GM18505 (cell line): Measurements from ENCODE around the gene MACROD2.
"Not testable (repeated sequence)": the region's sequence is repeated elsewhere in the genome, so short reads cannot be mapped to it uniquely, and the experiment has no call there.

Experiments used
- ATAC-seq: cut with Tn5 transposase; IDR thresholded peaks from one replicate; pipeline ENCODE4 v1.9.1; 2021; ENCODE audit not compliant: unreplicated experiment
- POLR2A ChIP-seq: IDR thresholded peaks from 4 replicates; pipeline ENCODE4 v1.6.1; 2011; ENCODE audit warnings: borderline replicate concordance; ENCODE audit not compliant: insufficient read depth, insufficient read length; ENCODE audit errors: extremely low read depth

The MACROD2 gene

DNA sequence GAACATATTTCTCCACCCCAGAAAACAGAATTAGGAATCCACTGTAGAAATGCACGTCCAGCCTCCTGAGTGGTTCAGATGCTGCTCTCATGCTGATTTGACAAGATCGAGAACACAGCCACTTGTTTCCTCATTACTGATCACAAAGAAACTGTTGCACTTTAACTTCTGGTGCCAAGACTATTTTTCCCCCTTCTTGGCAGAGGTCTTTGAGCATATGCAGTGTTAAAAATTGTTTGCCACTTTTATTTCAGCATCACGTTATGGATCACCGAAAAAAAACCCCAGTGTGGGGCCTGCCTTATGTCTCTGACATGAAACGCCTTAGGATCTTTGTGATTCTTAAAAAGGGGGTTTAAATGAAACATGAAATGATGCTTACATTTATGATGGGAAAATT, 1511.0 kb downstream of the MACROD2 start:
- no peak for ATAC-seq
- TF ChIP-seq POLR2A, result no peak

GRCh38 chr20:15507151-15507550, 1511.8 kb downstream of the MACROD2 start:
- ATAC-seq, result no peak
- TF ChIP-seq POLR2A, result no peak

GRCh38 chr20:15511551-15511950, 1516.2 kb downstream of the MACROD2 start:
- no peak for TF ChIP-seq POLR2A
- no peak for ATAC-seq

- no peak for TF ChIP-seq POLR2A
- no peak for ATAC-seq
Measured at GRCh38 chr20:15512916-15513315, 1517.6 kb downstream of the MACROD2 start.

- TF ChIP-seq POLR2A, result no peak
- ATAC-seq, result no peak
Measured at GRCh38 chr20:15515691-15516090, 1520.4 kb downstream of the MACROD2 start.

DNA sequence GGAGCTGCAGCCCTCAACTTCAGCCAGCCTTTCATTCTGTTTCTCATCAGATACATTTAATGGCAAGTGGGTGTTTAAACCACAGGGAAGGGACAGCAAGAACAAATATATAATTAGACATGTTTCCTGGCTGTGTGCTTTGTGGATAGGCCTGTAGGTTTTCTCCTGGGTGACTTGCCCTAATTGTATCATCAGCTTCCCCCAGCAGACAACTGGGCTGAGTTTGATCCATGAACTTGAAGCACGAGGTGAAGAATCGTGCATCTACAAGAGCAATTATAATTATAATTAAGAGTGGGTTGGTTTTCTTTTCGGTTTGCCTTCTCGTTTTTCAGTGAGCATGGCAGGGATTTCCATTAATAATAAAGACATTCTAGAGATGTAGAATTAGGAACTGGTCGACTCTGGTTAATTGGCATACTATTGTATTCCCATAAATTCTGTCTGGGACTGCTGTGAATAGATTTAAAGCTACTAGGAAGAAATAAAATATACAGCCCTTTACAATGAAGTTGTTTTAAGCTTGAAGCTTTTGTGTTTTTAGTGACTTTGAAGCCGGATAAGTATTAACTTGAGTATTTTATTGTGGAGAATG, 1525.7 kb downstream of the MACROD2 start:
- TF ChIP-seq POLR2A, result no peak
- no peak for ATAC-seq

- ATAC-seq, result no peak
- TF ChIP-seq POLR2A, result no peak
Measured at GRCh38 chr20:15523400-15523799, 1528.1 kb downstream of the MACROD2 start.

- no peak for TF ChIP-seq POLR2A
- ATAC-seq, result no peak
Measured at GRCh38 chr20:15528391-15529111, 1533.2 kb downstream of the MACROD2 start.

DNA sequence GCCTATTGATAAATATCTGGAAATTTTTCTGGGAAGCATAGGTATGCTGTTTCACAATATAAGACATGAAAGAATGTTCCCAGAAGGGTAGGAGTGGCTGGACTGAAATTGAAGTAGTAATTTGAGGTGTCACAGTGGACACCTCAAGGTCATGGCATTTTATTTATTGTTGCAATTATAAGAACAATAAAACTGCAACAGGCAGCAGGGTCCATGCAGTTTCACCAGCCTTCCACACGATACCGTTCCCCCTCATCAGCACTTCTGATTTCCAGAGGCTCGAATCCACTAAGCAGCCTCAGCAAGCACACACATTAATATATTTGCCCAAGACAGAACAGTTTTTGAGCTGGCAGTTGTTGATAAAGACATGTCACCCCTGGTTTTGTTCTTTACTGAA, 1540.5 kb downstream of the MACROD2 start:
- ATAC-seq, result no peak
- no peak for TF ChIP-seq POLR2A

GRCh38 chr20:15537200-15537599, 1541.9 kb downstream of the MACROD2 start:
- ATAC-seq, result not testable (repeated sequence)

GRCh38 chr20:15542655-15543054, 1547.3 kb downstream of the MACROD2 start:
- TF ChIP-seq POLR2A, result no peak
- no peak for ATAC-seq

DNA sequence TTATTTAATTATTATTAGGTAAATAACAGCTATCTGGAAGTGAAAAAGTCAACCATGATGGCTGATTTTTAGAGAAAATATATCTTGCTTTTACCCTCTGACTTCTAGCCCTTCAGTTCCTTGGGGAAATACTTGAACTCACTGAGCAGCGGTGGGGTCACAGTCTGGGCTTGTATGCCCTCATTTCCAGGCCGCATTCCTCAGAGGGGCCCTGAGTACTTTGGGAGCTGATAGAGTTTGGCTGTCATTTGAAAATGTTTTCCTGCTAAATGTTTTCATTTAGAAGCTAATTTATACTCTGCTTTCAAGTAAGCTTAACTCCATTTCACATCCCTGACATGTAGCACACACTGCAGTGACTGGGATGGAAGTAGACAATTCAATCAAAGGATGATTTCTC, 1549.4 kb downstream of the MACROD2 start:
- TF ChIP-seq POLR2A, result no peak
- no peak for ATAC-seq

GRCh38 chr20:15546525-15547023, 1551.3 kb downstream of the MACROD2 start:
- ATAC-seq, result no peak
- TF ChIP-seq POLR2A, result no peak

DNA sequence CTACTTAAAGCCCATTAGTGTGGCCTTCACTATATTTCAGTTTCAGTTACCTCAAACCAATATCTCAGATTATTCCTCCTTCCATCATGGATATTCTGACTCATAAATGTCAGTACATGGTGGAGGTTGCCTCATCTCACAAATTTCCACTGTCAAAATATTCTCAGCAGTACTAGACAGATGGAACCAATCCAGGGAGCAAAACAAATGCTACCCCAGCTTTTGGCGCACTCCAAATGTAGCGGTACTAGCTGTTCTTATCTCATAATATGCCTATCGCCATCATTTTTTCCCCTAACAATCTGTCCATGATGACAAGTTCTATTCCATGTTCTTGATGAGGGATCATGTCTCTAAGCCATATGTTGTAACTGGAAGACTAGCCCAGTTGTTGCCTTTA, 1551.8 kb downstream of the MACROD2 start:
- no peak for TF ChIP-seq POLR2A
- ATAC-seq, result no peak

- TF ChIP-seq POLR2A, result no peak
- ATAC-seq, result no peak
Measured at GRCh38 chr20:15550116-15550870, 1555.0 kb downstream of the MACROD2 start.

DNA sequence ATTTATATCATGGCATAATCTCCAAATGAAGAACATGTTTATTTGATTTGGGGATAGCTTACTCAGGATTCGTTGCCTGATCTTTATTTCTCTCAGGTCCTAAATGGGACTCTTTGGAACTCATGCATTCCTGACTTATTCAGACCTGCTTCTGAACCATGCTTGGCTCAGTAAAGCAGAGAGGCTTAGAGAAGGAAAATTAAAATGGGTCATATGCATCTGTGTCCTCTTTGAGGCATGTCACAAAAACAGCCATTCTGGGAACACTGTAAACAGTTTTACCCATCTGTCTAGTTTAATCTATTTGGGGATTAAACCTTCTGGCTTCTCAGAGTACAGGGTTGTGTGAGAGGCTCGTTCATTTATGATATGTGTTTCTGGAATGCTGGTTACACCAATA, 1560.6 kb downstream of the MACROD2 start:
- TF ChIP-seq POLR2A, result no peak
- no peak for ATAC-seq
